EL (cell line): ENCODE measurements around the gene SERPINA1.
"Not testable (repeated sequence)": the region's sequence is repeated elsewhere in the genome, so short reads cannot be mapped to it uniquely, and the experiment has no call there.

Experiments used
- DNase-seq: peaks from one replicate; pipeline ENCODE4 v3.0.0-alpha.2; 2016

Gene SERPINA1

GRCh38 chr14:94388384-94389103, at the start of gene SERPINA1:
Gene SERPINA1 (minus strand): TSS chr14:94388602. CDS start chr14:94383237, 5,365 bp downstream.
- DNase-seq = no peak

- DNase-seq = no peak
These were observed 40.2 kb upstream of the SERPINA1 start for GRCh38 chr14:94428610-94429009.

GRCh38 chr14:94427016-94427613, 38.7 kb upstream of the SERPINA1 start:
- no peak for DNase-seq

GRCh38 chr14:94426526-94426925, 38.1 kb upstream of the SERPINA1 start:
- no peak for DNase-seq

GRCh38 chr14:94424371-94424770, 36.0 kb upstream of the SERPINA1 start:
- no peak for DNase-seq

- peak; percentile 81 for DNase-seq
These were observed 35.2 kb upstream of the SERPINA1 start for GRCh38 chr14:94423453-94424056.

- no peak for DNase-seq
These were observed 32.9 kb upstream of the SERPINA1 start for GRCh38 chr14:94421316-94421715.

- DNase-seq = not testable (repeated sequence)
These were observed 29.2 kb upstream of the SERPINA1 start for GRCh38 chr14:94417497-94418205.

- no peak for DNase-seq
These were observed 24.6 kb upstream of the SERPINA1 start for GRCh38 chr14:94412671-94413638.

- no peak for DNase-seq
These were observed 23.2 kb upstream of the SERPINA1 start for GRCh38 chr14:94411638-94412037.

- not testable (repeated sequence) for DNase-seq
These were observed 21.0 kb upstream of the SERPINA1 start for GRCh38 chr14:94409430-94409829.

GRCh38 chr14:94408546-94409095, 20.2 kb upstream of the SERPINA1 start:
- DNase-seq = no peak

GRCh38 chr14:94407906-94408305, 19.5 kb upstream of the SERPINA1 start:
- DNase-seq = no peak

- DNase-seq = no peak
These were observed 18.5 kb upstream of the SERPINA1 start for GRCh38 chr14:94406910-94407309.

GRCh38 chr14:94405486-94405885, 17.1 kb upstream of the SERPINA1 start:
- no peak for DNase-seq

GRCh38 chr14:94404561-94404960, 16.2 kb upstream of the SERPINA1 start:
- no peak for DNase-seq

GRCh38 chr14:94403312-94403932, 15.0 kb upstream of the SERPINA1 start:
- DNase-seq = no peak

- peak; percentile 63 for DNase-seq
These were observed 12.7 kb upstream of the SERPINA1 start for GRCh38 chr14:94401083-94401482.

GRCh38 chr14:94400422-94400841, 12.0 kb upstream of the SERPINA1 start:
- no peak for DNase-seq

GRCh38 chr14:94398536-94398935, 10.1 kb upstream of the SERPINA1 start:
- DNase-seq = no peak

GRCh38 chr14:94398182-94398479, 9.7 kb upstream of the SERPINA1 start:
- no peak for DNase-seq
